A673 (cell line): Measurements from ENCODE around the gene TMEM255A.

Experiments
- EZH2 ChIP-seq: fragments of 200-600 bp; sonication (generic); IDR thresholded peaks from 2 replicates; pipeline ENCODE4 v1.6.1; 2017; ENCODE audit warnings: borderline replicate concordance, low read depth, mild to moderate bottlenecking, mixed read lengths, antibody characterized with exemption, low read length; ENCODE audit not compliant: poor library complexity, severe bottlenecking
- TF ChIP-seq, protein P1 (sequence below): fragments of 300-800, 200-600 bp; sonication (generic); conservative IDR thresholded peaks from 2 replicates; pipeline ENCODE4 v1.5.1; 2017; ENCODE audit warnings: low read depth, mild to moderate bottlenecking, antibody characterized with exemption, low read length, moderate library complexity, mixed read lengths

- no peak for TF ChIP-seq EZH2
- TF ChIP-seq, protein P1, sequence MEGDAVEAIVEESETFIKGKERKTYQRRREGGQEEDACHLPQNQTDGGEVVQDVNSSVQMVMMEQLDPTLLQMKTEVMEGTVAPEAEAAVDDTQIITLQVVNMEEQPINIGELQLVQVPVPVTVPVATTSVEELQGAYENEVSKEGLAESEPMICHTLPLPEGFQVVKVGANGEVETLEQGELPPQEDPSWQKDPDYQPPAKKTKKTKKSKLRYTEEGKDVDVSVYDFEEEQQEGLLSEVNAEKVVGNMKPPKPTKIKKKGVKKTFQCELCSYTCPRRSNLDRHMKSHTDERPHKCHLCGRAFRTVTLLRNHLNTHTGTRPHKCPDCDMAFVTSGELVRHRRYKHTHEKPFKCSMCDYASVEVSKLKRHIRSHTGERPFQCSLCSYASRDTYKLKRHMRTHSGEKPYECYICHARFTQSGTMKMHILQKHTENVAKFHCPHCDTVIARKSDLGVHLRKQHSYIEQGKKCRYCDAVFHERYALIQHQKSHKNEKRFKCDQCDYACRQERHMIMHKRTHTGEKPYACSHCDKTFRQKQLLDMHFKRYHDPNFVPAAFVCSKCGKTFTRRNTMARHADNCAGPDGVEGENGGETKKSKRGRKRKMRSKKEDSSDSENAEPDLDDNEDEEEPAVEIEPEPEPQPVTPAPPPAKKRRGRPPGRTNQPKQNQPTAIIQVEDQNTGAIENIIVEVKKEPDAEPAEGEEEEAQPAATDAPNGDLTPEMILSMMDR: no peak
These were observed 1.2 kb downstream of the TMEM255A start for GRCh38 chrX:120309873-120310705.
